NCI-H524 (cell line): ENCODE measurements around the gene ZFP69.

Source experiments
- DNase-seq, 2 experiments: peaks; one replicate each; lab custom pipeline; 2025; lab: John Stamatoyannopoulos, UW

Gene ZFP69

GRCh38 chr1:40508375-40509341 lies 31.6 kb downstream of the ZFP69 start, which contains the start of gene EXO5:
Gene EXO5 (plus strand): TSS chr1:40508767. CDS start chr1:40514545, 5,778 bp downstream.
- peak; percentile 66 to 71 for DNase-seq

- no peak for DNase-seq
These were observed 42.4 kb downstream of the ZFP69 start for GRCh38 chr1:40519517-40519916.

DNA sequence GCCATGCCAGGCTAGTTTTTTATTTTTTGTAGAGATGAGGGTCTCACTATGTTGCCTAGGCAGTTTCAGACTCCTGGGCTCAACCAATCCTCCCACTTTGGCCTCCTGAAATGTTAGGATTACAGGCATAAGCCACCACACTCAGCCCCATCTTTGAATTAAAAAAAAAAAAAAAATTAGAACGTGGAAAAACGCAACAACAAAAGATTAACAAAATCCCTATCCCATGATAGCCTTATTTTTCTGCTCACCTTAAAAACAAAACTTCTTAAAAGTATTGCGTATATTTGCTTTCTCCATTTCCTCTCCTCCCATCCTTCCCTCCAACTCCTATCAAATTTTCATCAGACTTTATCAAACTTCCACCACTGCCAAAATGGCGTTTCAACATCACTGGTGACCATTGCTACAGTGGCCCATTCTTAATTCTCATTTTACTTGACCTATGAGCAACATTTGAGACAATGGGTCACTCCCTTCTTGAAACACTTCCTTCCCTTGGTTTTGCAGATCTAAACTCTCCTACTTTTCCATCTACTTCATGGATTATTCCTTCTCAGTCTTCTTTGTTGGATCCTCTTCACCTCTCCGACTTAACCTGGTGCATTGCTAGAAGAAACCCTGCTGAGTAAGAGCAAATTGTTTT lies 53.8 kb downstream of the ZFP69 start:
- DNase-seq = no peak

GRCh38 chr1:40531381-40532061 lies 54.4 kb downstream of the ZFP69 start, which contains the start of gene ZNF684:
Gene ZNF684 (plus strand): TSS chr1:40531637. CDS start chr1:40533167, 1,530 bp downstream.
- peak; percentile 77 to 94 for DNase-seq

- DNase-seq = no peak
These were observed 54.9 kb downstream of the ZFP69 start for GRCh38 chr1:40532062-40532389.

GRCh38 chr1:40532844-40533424 lies 55.8 kb downstream of the ZFP69 start:
- peak; percentile 37 to 57 for DNase-seq

DNA sequence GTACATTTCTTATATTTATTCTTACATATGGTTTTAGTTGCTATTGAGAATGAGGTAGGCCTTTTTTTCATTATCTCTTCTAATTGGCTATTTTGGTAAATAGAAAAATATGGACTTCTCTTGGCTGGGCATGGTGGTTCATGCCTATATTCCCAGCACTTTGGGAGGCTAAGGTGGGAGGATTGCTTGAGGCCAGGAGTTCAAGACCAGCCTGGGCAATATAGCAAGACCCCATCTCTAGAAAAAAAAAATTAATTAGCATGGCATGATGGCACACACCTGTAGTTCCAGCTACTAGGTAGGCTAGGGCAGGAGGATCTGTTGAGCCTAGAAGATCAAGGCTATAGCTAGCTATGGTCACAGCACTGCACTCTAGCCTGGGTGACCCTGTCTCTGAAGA lies 57.5 kb downstream of the ZFP69 start:
- no peak for DNase-seq

GRCh38 chr1:40535732-40536131 lies 58.6 kb downstream of the ZFP69 start:
- no peak for DNase-seq

DNA sequence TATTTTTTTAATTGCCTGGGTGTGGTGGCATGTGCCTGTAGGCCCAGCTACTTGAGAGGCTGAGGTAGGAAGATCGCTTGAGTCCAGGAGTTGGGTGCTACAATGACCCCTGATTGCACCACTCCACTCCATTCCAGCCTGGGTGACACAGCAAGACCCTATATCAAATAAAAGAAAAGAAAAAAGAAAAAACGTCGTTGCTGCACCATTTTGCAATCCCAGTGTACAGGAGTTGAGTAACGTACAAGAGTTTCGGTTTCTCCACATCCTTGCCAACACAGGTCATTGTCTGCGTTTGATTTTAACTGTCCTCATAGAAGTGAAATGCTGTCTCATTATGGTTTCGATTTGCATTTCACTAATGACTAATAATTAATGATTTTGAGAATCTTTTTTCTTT lies 62.2 kb downstream of the ZFP69 start:
- no peak for DNase-seq
